Neural cell (in vitro differentiated cells): Measurements from ENCODE around the gene SLC11A1.

Experiments
- EP300 ChIP-seq: fragments of 450-650 bp; conservative IDR thresholded peaks from 2 replicates; pipeline ENCODE4 v1.6.1; 2014; ENCODE audit warnings: antibody characterized with exemption, mild to moderate bottlenecking, moderate library complexity; ENCODE audit not compliant: poor library complexity, severe bottlenecking
- EZH2 ChIP-seq: fragments of 200-600, 300-800 bp; shearing (Covaris generic), sonication (generic); IDR thresholded peaks from 2 replicates; pipeline ENCODE4 v1.6.1; 2014; ENCODE audit warnings: antibody characterized with exemption, low read length, borderline replicate concordance, mild to moderate bottlenecking; ENCODE audit not compliant: insufficient read depth, poor library complexity, severe bottlenecking
- POLR2AphosphoS5 ChIP-seq: IDR thresholded peaks from 2 replicates; pipeline ENCODE4 v1.6.1; 2012
- RAD21 ChIP-seq: fragments of 450-650 bp; conservative IDR thresholded peaks from 2 replicates; pipeline ENCODE4 v1.6.1; 2014; ENCODE audit warnings: antibody characterized with exemption, mild to moderate bottlenecking, moderate library complexity
- SMC3 ChIP-seq: fragments of 450-650 bp; conservative IDR thresholded peaks from 2 replicates; pipeline ENCODE4 v1.6.1; 2014; ENCODE audit warnings: antibody characterized with exemption, mild to moderate bottlenecking, moderate library complexity; ENCODE audit not compliant: poor library complexity
- TAF1 ChIP-seq: IDR thresholded peaks from 2 replicates; pipeline ENCODE4 v1.6.1; 2012; ENCODE audit warnings: low read depth
- TF ChIP-seq, protein P1 (sequence below): fragments of 450-650 bp; IDR thresholded peaks from 2 replicates; pipeline ENCODE4 v1.5.1; 2014; ENCODE audit warnings: antibody characterized with exemption, mild to moderate bottlenecking, moderate library complexity; ENCODE audit not compliant: poor library complexity, severe bottlenecking

DNA sequence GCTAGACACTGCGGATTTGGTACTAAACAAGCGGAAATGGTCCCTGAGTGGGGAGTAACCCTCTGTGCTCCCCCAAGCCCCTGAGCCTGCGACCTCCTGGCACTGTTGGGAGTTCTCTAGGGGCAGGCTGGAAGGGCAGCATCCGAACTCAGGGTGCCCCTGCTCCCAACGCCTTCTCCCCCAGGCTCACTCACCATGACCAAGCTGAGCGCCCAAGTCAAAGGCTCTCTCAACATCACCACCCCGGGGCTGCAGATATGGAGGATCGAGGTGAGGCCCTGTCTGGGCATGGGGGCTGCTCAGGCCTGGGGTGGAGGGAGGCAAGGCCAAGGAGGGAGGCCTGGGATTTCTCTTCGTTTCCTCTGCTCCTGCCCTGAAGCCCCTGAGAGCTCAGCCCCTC is 41.5 kb downstream of the SLC11A1 start:
- TF ChIP-seq, protein P1, sequence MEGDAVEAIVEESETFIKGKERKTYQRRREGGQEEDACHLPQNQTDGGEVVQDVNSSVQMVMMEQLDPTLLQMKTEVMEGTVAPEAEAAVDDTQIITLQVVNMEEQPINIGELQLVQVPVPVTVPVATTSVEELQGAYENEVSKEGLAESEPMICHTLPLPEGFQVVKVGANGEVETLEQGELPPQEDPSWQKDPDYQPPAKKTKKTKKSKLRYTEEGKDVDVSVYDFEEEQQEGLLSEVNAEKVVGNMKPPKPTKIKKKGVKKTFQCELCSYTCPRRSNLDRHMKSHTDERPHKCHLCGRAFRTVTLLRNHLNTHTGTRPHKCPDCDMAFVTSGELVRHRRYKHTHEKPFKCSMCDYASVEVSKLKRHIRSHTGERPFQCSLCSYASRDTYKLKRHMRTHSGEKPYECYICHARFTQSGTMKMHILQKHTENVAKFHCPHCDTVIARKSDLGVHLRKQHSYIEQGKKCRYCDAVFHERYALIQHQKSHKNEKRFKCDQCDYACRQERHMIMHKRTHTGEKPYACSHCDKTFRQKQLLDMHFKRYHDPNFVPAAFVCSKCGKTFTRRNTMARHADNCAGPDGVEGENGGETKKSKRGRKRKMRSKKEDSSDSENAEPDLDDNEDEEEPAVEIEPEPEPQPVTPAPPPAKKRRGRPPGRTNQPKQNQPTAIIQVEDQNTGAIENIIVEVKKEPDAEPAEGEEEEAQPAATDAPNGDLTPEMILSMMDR: no peak
- no peak for TF ChIP-seq POLR2AphosphoS5
- no peak for TF ChIP-seq RAD21
- TF ChIP-seq EZH2: no peak
- TF ChIP-seq EP300: no peak
- no peak for TF ChIP-seq TAF1
- no peak for TF ChIP-seq SMC3
